ENCODE measurements around the gene SORCS3.

Gene SORCS3

DNA sequence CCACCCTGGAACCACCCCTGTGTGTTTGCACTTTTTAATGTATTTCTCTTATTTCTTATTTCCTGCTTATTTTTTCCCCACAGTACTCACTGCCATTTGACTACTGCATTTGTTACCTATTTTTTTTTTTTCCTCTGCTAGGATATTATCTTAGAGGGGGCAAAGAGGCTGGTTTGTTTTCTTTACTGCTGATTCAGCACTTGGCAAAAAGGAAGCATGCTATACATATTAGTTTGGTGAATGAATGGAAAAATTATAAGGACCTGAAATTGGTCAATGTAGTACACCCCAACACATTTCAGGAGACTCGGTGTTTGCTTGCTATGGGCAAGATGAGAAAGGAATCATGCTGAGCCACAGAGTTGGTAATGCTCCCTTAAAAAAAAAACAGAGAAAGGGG, 193.5 kb downstream of the SORCS3 start:
- FAIRE-seq: no peak
- no peak for DNase-seq (ENCODE audit: low spot score)

GRCh38 chr10:104835422-104835821, 194.3 kb downstream of the SORCS3 start:
- no peak for DNase-seq (ENCODE audit: low spot score)
- no peak for FAIRE-seq

GRCh38 chr10:104842704-104843103, 201.6 kb downstream of the SORCS3 start:
- DNase-seq (ENCODE audit: low spot score) (no peak), FAIRE-seq (no peak)

DNA sequence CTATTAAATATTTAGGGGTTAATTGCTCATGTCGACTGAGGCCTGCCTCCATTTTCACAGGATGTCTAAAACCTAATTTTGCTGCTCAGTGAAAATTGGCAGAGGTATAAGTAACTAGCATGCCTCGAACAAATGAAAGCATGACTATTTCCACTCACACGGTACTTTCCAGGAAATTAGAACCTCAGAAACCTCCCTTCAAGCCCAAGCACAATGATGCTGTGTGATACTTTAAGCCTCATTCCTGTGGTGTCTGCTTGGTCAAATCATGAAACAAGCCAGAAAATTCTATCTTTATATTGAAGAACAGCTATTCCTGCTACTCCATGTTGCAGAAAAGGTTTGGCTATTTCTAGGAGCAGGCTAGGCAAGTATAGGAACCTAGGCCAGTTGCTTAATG, 203.0 kb downstream of the SORCS3 start:
- no peak for DNase-seq (ENCODE audit: low spot score)
- no peak for FAIRE-seq

DNA sequence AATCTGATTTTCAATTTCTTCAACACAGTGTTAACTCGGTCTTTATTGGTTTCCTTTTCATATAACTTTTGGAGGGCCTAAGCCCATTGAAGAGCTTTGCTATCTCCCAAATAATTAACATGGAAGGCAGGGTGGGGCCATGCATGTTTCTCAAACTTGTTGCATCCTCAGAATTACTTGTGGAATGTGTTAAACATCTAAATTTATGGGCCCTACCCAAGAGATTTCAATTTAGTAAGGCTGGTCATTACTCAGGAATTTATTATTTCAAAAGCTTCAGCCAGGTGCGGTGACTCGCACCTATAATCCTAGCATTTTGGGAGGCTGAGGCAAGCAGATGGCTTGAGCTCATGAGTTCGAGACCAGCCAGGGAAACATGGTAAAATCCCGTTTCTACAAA, 208.9 kb downstream of the SORCS3 start:
- FAIRE-seq (no peak), DNase-seq (ENCODE audit: low spot score) (no peak)

DNA sequence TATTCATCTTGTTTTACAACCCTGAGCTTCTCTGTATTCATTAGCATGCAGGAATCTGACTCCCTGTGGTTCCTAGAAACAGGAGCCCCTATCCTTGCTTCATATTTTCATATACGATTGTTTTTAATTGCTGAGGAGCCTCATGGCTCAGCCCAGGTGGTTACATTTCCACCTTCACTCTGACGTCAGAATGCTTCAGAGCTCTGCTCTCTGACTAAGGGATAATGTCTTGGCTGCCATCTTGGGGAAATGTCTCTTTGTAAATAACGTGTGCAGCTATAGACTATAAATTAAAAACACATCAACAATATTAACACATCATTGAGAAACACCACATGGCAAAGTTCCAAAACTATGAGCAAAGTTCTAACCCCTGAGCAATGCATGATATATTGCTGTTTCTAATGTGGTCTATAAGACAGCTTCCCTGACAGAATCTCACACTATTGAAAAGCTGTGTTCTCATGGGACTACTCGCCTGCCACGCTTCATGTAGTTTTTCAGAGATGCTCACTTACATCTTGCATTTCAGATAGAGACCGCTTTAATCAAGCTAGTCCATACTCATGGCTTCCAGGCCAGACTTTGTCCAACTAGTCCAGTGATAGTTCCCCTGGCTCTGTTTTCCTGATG, 227.0 kb downstream of the SORCS3 start:
- DNase-seq (ENCODE audit: low spot score): no peak
- FAIRE-seq: no peak

GRCh38 chr10:104872691-104873090, 231.6 kb downstream of the SORCS3 start:
- no peak for DNase-seq (ENCODE audit: low spot score)
- FAIRE-seq: no peak

DNA sequence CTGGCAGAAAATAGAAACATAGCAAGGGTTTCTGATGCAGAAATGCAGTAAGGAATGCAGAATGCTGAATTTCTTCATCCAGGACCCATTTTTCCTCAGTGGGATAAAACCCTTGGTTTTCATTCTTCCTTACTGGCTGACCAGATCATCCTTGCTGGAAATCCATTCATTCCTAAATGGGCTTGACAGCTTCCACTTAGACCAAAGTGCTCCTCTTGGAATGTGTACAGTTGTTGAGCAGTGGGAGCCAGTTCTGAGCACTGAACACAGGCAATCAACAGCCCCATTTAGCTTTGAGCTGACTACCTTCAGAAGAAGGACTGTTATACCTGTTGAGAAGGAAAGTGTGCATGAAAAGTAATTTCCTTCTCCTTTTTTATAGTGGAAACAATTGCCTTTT, 232.1 kb downstream of the SORCS3 start:
- no peak for FAIRE-seq

DNA sequence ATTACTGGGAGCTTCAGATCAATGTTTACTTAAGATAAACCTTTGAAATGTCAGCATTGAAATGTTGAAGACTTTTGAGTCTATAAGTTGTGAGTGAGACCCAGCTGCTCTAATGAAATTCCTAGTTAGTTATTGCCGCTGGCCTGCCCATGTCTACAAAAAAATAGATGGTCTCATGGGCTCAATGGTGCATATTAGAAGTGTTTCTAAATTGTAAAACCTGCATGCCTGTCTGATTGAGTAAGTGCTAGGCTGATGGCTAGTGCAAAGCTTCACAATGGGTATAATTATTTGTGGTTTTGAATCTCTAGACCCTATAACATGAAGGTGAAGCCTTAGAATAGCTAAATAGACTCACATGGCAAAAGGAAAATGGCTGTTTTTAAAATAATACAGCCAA, 234.5 kb downstream of the SORCS3 start:
- DNase-seq (ENCODE audit: low spot score) (no peak), FAIRE-seq (no peak)

More for the DNA sequence above, 232.1 kb downstream of the SORCS3 start:
- no peak for DNase-seq (ENCODE audit: low spot score)

- FAIRE-seq: no peak
- no peak for DNase-seq (ENCODE audit: low spot score)
These were observed 239.7 kb downstream of the SORCS3 start for GRCh38 chr10:104880624-104881398.

DNA sequence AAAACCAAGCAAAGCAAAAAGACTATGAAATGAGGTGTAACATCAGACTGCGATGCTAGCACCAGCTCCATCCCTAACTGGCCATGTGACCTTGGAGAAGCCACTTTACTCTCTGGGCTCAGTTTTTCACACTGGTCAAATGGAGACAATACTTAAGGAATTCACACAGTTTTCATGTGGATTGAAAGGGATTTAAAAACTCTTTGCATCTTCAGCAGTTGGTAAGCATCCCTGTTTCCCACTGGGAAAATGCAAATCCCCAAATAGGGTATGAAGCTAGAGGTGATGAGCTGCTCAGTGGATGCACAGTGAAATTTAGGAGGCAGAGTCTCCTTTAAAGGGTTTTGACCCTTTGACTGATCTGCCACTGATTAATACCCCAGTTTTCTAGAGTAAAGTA, 240.7 kb downstream of the SORCS3 start:
- no peak for FAIRE-seq
- DNase-seq (ENCODE audit: low spot score): no peak

GRCh38 chr10:104892879-104893617, 252.0 kb downstream of the SORCS3 start:
- FAIRE-seq: no peak
- DNase-seq (ENCODE audit: low spot score): no peak

- FAIRE-seq (no peak), DNase-seq (ENCODE audit: low spot score) (no peak)
These were observed 252.6 kb downstream of the SORCS3 start for GRCh38 chr10:104893701-104894100.

- DNase-seq (ENCODE audit: low spot score): no peak
- no peak for FAIRE-seq
These were observed 253.6 kb downstream of the SORCS3 start for GRCh38 chr10:104894681-104895080.

DNA sequence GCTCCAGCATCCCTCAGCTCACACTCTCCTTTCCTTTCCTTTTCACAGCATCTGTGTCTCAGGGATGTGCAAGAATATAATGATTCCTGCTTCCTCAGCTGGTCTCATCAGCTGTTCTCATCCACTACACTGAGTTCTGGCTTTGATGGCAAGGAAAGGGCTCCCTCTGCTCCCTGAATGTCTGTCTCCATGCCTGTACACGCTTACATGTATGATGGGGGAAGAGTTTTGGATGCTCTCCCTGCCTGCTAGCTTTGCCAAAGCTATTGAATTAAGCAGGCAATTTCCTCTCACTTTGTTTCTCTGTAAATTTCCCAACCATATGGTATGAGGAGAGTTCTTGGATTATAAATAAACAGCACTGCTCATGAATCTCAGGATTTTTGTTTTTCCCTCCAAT, 254.5 kb downstream of the SORCS3 start:
- DNase-seq (ENCODE audit: low spot score) (no peak), FAIRE-seq (no peak)

DNA sequence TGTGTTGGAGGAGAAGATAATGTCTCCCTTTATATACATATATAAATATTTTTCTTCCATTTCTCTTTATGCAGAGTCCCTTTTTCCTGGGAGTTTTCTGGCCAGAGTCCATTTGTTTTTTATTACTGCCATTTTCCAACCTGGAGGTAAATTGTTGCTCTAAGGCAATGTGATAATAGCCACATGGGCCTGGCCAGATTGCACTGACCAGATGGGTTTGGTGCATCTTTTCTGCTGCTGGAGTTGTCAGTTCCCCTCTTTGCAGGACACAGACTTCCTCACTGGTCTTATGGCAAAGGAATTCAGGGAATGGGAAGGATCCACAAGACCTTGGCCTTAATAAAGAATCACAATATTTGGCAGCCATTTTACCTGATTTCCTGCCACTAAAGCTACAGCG, 254.9 kb downstream of the SORCS3 start:
- FAIRE-seq: no peak
- no peak for DNase-seq (ENCODE audit: low spot score)

DNA sequence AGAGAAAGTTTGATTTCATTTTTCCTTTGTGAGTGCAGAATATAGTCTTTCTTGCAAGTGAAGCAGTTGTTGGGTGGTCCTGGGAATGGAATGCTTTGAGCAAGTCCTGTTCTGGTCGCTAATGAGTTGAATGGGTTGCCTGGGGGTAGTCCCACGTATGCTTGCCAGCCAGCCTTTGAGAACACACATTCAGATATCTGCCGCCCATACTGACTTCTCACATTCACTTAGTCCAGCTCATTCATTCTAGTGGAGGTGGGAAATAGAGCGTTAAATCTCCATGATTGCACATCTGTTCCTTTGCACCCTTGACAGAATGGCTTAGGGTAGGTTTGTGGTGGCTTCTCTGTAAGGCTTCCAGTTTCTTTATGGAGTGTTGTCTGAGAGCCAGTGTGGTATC, 256.6 kb downstream of the SORCS3 start:
- no peak for FAIRE-seq
- no peak for DNase-seq (ENCODE audit: low spot score)

- DNase-seq (ENCODE audit: low spot score): no peak
- no peak for FAIRE-seq
These were observed 258.7 kb downstream of the SORCS3 start for GRCh38 chr10:104899779-104900178.

DNA sequence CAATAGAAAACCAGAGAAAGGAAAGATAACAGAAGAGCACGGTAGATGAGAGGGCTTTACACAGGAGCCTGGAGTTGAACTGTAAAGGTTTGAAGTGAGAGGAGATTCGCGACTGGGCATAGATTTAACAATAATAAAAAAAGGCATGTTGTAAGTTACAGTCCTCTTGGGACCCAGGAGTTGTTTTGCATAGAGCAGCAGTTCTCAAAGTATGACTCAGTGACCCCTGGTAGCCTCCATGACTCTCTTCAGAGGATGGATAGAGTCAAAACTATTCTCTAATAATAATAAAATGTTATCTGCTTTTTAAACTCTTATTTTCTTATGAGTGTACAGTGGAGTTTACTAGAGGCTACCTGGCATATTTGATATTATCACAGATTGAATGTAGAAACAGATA, 262.3 kb downstream of the SORCS3 start:
- FAIRE-seq (no peak), DNase-seq (ENCODE audit: low spot score) (no peak)

DNA sequence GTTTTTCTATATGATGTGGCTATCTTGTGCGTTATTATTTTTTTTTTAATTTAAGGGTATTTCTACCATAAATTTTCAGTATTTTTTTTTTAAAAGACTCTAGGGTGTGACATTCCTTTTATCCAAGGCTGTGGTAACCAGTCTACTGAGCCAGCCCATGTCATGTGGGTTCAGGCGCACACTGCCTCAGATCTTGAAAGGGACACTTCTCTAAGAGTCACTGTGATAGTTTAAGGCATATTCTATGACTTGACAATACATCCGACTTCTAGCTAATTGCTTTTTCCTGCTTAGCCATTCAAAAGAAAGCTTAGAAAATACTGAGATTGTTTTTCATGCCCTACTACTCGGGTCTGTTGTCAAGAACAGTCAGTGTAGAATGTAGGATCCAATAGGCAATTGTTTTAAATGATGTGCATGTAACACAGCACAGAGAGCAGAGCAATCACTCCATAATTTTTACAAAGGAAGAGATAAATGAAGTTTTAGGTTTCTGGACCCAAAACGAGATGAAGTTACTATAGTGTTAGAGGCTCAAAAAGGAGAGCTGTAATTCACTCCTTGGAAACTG, 263.7 kb downstream of the SORCS3 start:
- FAIRE-seq (no peak), DNase-seq (ENCODE audit: low spot score) (no peak)

- FAIRE-seq (no peak), DNase-seq (ENCODE audit: low spot score) (no peak)
These were observed 265.0 kb downstream of the SORCS3 start for GRCh38 chr10:104906112-104906511.

- DNase-seq (ENCODE audit: low spot score): no peak
- no peak for FAIRE-seq
These were observed 266.4 kb downstream of the SORCS3 start for GRCh38 chr10:104907521-104907920.

Data from RCC 7860 (cell line).